Gastrocnemius medialis (tissue), 4 donors: ENCODE results near the gene SUPT3H.

Source experiments
- POLR2A ChIP-seq, 2 donors: fragments of 450-650 bp; IDR thresholded peaks; one replicate each; pipeline ENCODE4 v1.6.1; 2017; ENCODE audit warnings: antibody characterized with exemption in 2 of 2, mild to moderate bottlenecking in 2 of 2, moderate library complexity in 2 of 2
- TF ChIP-seq, protein P1 (sequence below), 5 experiments: fragments of 450-650 bp in 3 of 5; fragments of 200-600 bp in 2 of 5; sonication (generic) in 2 of 5; IDR thresholded peaks in 4 of 5; conservative IDR thresholded peaks in 1 of 5; 1 replicate in 4 of 5; 2 replicates in 1 of 5; pipeline ENCODE4 v1.5.1; 2016 to 2019; ENCODE audit warnings: antibody characterized with exemption in 5 of 5, mild to moderate bottlenecking in 3 of 5, moderate library complexity in 3 of 5

DNA sequence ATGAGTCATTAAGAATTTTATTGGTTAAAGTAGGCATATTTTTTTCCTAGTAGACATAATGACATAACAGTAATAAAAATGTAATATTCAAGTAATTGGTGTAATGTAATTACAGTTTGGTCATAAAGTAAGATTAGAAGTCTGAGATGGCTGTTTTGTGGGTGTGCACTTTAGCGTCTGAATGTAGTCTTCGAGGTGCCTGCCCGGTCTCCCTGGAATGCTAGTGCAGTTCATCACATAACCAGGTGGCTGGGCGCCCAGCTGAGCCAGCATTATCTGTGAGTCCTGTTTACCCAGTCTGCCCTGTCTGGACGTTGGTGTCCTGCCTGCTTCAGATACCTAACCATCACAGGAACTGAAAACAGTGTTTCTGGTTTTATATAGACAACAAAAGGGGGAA is 571.1 kb downstream of the SUPT3H start:
- TF ChIP-seq, protein P1, sequence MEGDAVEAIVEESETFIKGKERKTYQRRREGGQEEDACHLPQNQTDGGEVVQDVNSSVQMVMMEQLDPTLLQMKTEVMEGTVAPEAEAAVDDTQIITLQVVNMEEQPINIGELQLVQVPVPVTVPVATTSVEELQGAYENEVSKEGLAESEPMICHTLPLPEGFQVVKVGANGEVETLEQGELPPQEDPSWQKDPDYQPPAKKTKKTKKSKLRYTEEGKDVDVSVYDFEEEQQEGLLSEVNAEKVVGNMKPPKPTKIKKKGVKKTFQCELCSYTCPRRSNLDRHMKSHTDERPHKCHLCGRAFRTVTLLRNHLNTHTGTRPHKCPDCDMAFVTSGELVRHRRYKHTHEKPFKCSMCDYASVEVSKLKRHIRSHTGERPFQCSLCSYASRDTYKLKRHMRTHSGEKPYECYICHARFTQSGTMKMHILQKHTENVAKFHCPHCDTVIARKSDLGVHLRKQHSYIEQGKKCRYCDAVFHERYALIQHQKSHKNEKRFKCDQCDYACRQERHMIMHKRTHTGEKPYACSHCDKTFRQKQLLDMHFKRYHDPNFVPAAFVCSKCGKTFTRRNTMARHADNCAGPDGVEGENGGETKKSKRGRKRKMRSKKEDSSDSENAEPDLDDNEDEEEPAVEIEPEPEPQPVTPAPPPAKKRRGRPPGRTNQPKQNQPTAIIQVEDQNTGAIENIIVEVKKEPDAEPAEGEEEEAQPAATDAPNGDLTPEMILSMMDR (IDR thresholded peaks at IDR 0.05 in 4 of 5, conservative IDR thresholded peaks at IDR 0.05 in 1 of 5): no peak
- TF ChIP-seq POLR2A (IDR thresholded peaks at IDR 0.05): no peak
